Measurements from ENCODE around the gene LAPTM5.

DNA sequence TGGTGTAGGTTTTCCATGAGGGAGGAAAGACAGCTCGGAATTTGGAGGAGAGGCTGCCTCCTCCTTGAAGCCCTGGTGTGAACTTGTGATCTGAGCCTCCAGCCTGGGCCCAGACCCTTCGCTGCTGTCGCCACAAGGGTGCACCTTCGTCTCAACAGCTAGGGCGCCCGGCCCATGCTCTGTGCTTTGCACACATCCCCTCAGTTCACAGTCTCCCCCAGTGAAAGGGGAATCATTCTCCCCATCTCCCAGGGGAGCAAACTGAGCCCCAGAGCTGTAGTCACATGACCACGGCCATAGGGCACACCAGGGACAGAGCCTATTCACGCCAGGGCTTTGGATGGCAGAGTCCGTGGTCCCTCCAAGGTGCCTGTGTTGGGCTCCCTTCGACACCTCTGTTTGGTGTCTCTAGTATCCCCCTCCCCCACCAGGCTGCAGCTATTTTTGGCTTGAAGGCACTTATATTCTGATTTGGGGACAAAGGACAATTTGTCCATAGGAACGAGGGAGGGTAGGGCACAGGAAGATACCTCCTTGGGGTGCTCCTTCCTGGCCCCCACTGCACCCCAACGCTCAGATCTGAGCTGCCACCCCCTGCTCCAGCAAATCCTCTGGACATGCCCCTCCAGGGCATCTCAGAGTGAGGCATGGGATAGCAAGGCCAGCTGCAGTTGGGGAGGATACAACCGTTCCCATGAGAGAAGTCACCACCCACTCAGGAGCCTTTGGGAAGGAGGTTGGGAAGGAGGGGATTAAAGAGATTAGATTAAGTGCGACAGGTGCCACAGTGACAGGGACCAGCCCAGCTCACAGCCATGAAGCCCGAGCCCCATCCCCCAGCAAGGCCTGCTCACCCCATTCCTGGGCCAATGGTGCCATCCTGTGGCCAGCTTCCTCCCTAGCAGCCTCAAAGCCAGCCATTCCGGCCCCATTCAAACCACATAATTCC is 49.9 kb downstream of the LAPTM5 start:
- TF ChIP-seq CTCF (IDR thresholded peaks at IDR 0.05; ENCODE audit: insufficient read depth, low read depth, low read length) (peak; percentile 93), EZH2 (IDR thresholded peaks at IDR 0.05; ENCODE audit: insufficient read depth, low read length) (no peak)
